Measurements from ENCODE around the gene FCHSD1.

The FCHSD1 gene

DNA sequence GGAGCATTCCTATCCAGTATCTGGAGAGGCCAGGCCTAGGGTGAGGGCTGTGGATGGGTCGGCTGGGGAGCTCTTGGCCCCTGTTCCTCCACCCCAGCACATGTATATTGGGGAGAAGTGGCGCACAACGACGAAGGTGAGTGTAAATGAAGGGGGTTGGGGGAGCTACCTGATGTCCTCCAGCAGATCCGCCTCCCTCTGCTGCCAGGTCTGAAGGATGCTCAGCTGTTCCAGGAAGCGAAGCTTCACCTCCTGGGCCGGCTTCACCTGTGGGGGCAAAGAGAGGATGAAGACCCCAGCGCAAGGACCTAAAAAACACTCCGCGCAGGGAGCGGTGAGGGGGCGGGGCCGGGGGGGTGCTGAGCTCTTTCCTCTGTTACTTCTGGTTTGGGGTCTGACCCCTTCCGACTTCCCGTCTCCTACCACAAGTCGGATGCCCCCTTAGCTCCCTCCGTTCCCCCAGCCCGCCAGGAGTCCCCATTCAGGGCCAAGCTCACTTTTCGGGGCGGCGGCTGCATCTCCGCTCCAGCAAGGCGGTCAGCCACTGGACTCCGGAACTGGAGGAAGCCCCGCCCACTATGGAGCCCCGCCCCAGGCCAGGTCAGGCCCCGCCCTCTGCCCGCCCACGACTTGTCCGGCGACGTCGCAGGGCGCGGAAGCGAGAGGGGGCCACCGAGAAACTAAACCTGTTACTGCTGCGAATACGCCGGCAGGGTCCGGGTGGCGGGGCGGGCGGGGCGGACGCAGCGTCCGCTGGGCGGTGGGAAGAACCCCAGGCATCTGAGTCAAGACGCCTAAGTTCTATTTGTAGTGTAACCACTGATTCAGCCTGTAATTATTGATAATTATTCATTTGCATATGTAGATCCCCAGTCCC is at the start of gene FCHSD1:
FCHSD1 (minus strand) TSS at position 568 of the 877 bp plus-strand sequence; CDS start at position 518, 50 bp downstream.
- peak; percentile 84 for DNase-seq

DNA sequence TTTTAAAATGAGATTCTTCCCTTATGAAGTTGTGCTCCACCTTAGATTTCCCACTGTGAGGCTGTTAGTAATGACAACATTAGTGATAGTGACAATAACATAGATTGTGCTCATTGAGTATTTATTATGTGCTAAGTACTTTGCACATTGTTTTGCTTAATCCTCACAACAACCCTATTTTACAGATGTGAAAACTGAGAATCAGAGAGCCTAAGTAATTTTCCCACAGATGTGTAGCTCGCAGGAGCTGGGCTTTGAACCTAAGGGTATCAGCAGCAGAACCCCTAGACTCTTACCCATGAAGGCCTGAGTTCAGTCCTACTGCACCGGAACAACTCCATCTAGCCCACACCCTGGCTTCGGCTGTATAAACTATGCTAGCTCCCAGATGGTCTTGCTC is 46.4 kb upstream of the FCHSD1 start:
- DNase-seq = no peak

DNA sequence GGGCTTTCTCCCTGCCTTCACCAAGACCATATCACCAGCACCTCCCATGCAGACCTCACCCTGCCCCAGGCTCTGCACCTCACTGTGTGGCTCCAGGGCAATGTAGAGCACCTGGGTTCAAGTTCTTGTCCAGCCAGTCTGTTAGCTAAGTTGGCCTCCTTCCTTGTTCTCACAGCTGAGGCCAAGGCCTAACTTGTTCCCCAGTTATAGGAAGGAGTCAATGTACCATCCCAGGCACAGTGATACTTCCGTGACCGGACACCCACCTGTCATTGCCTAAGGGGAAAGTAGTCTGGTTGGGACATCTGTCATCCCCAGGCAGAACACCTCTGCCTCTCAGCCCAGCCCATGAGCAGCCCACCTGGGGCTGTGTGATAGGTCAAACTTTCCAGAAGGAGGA is 45.2 kb upstream of the FCHSD1 start:
- no peak for DNase-seq

DNA sequence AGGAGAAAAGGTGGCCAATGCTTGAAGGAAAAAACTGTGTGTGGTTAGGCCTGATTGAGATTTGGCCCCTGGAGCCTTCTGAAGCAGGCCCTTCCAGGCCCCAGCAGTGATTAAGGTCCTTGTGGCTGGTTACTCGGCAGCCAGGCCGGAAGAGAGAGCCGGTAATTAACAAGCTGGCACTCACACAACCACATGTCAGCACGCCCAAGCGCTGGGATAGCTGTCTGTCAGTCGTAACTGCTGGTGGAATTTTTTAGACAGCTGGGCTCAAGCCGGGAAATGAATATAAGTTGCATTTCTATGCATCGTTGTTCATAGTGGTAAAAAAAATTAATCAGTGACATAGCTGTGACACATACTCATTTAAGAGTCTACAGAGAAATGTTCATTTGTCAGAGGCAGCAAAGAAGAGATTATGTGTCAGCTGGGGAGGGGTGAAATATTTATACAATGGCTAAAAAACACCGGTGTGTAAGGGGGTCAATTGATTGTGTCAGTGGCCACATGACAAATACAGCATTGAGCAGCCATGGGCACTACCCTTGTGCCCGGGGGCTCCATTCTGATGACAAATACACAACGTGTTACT is 44.5 kb upstream of the FCHSD1 start:
- DNase-seq = no peak

DNA sequence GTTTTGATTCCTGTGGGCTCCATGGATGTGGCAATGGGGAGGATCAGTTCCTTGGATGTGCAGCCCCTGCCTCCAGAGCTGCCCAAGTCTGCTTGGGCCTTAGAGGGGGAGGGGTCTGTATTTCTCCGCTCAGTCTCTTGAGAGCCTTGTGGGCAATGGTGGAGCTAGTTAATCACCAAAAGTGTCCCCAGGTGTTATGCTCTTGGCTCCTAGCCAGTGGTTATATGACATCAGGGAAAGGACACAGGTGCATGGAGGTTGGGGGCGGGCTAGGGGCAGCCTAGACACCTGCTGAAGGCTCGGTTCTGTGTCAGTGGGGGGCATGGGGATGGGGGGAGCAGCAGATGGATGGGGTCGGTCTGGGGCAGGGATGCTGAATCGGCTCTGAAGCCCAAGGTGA is 43.3 kb upstream of the FCHSD1 start:
- no peak for DNase-seq

DNA sequence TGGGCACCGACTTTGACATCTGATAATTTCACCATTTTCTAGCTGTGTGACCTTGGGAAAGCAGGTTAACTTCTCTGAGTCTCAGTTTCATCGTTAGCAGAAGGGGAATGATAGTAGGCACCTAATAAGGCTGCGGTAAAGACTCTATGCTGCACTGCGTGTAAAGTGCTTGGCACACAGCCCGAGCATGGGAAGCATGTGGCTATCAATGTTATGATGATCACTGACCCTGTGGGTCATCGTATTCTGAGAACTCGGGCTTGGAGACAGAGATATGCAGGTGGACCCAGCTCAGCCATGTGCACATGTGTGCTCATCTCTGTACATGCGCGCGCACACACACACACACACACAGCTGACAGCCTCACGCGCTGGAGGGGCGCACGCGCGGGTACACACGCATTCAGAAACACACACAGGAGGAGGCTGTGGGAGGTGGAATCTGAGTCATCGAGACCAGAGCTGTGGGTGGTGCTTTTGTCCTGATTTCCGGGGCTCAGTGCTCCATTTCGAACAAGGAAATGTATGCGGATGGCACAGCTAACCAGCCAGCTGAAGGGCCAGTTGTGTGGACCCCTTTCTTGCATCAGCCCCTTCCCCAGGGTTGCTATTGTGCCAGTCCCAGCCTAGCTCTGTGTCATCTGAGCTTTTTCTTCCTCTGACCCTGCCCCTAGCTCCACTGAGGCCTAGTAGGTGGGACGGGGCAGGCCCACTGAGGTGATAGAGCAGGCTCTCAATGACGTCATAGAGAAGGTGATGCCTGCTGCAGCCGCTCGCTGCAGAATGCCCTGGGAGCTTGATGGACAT is 41.9 kb upstream of the FCHSD1 start:
- peak; percentile 86 for DNase-seq

DNA sequence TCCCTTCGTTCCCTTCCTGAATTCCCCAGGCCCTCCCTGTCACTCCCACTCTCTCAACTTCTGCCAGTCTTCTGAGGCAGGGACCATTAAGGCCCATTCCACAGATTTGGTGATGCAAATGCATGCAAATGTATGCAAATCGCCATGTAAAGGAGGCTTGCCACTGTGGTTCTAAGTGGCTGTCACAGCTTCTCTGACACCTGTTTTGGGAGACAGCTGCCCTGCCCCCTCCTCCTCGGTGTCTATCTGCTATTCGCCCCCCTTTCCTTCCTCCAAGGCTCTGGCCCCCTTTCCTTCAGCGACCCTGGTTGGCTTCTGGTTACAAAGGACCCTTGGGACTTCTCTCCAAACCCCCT is 41.3 kb upstream of the FCHSD1 start:
- no peak for DNase-seq

DNA sequence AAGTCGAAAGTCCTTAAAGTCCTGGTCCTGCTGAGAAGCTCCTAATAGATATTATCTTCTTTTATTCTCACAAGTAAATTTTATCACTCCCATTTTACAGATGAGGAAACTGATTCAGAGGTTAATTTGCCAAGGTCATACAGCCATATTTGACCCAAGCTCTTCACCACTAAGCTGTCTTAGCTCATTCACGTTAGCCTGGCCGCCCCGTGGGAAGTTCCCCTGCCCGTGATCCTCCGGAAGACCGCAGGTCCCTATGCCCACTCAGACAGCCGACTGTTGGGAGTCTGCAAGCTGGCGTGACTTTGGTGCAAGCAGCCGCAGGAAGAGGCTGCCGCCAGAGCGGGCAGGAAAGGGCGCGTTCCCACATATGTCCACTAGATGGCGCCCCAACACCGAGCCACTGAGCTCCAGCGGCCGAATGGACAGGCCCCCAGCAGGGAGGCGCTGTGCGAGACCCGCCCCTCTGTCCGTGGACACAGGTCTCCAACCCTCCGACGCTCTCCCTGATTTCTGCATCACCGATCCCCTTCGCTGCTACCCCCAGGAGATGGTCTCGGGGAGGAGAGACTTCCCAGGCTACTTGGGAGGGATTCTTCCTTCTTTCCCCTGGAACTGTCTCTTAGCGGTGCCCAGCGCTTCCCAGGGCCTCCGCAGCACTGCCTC is 40.8 kb upstream of the FCHSD1 start:
- peak; percentile 90 for DNase-seq

DNA sequence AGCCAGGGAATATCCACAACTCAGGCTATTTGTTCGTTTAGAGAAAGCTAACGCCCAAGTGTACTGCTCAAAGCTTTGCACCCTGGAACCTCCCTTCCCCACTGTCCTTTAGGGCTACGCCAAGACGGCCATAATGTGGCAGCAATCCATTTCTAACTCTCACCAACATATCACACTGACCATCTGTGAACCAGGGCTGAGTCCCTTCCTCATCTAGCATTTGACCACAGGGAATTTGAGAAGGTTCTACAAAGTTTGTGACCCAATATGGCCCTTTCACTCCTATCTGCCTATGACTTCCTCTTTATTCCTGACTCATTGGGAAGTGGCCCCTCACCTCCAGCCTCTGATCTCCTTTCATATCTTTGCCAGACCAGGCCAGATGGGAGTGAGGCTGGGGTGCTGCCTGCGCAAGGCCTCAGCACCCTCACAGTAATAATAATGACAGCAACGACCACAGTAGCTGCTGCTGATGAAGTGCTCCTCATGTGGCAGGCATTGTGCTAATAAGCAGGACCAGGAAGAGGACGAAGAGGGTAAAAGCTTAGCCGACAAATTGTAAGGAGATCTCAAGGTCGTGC is 40.2 kb upstream of the FCHSD1 start:
- DNase-seq = no peak

DNA sequence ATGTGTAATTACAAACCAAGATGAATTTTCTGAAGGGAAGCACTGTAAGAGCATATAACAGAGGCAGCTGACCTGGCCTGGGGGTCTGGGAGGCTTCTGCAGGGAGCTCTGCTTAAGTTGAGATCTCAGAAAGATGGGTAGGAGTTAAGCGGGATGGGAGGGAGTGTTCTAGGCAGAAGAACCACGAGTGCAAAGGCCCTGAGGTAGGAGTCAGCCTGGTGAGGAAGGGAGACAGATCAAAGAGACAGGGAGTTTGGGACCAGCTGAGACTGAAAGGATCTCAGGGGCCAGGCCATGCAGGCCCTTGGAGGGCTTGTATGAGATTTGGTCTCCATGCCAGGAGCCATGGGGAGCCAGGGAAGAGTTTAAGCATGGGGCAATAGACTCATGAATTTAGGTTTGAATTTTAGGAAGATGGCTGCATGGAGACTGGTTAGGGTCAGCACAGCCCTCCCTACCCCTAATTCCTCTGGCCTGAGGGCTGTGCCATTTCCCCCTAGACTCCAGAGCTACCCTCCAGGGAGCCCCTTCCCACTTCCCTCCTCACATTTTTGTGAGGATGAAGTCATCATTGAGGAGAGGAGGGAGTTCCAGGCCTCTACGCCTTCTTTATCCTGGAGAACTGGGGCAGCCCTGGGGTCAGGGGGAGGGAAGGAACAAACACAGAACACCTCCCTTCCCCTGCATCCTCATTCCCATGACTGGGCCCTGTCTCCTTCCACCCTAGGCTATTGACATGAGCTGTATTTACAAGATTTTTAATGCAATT is 35.6 kb upstream of the FCHSD1 start:
- DNase-seq = no peak

DNA sequence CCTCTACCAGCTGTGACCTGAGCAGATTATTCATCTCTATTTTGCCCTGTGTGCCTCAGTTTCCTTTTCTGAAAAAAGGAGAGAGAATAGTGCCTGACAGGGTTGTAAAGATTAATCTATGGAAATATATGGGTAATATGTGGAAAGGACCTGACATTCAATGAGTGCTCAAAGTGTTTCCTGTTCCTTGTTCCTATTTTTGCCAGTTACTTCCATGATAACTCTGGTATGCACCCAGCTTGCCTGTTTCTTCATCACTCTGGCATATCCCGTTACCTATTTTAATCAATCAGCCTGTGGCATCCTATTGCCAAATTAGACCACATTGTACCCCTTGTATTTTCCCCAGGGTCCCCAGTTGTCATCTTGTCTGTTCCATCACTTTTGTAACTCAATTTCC is 34.4 kb upstream of the FCHSD1 start:
- no peak for DNase-seq

DNA sequence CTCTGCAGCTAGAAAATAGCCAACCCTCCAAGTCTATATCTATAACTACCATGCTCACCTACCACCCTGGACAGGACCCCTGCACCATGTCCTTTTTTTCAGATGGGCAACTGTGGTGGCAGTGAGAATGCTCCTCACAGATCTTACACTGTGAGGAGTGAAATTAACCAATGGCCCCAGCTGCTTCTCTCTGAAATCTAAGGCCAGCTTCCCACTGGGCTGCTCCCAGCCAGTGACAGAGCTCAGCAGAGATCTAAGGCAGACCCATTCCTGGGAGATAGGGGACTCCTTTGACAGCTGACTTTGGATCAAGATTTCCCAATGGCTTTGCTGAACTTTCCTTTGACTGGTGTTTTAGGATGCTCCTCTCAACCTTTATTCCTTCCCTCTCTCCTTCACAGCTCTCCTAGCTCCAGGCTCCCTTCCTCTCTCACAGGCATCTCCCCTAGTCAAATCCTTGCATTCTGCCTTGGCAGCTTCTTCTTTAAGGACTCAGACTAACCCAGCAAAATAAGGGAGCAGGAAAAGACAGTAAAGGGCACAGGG is 32.5 kb upstream of the FCHSD1 start:
- DNase-seq = no peak

DNA sequence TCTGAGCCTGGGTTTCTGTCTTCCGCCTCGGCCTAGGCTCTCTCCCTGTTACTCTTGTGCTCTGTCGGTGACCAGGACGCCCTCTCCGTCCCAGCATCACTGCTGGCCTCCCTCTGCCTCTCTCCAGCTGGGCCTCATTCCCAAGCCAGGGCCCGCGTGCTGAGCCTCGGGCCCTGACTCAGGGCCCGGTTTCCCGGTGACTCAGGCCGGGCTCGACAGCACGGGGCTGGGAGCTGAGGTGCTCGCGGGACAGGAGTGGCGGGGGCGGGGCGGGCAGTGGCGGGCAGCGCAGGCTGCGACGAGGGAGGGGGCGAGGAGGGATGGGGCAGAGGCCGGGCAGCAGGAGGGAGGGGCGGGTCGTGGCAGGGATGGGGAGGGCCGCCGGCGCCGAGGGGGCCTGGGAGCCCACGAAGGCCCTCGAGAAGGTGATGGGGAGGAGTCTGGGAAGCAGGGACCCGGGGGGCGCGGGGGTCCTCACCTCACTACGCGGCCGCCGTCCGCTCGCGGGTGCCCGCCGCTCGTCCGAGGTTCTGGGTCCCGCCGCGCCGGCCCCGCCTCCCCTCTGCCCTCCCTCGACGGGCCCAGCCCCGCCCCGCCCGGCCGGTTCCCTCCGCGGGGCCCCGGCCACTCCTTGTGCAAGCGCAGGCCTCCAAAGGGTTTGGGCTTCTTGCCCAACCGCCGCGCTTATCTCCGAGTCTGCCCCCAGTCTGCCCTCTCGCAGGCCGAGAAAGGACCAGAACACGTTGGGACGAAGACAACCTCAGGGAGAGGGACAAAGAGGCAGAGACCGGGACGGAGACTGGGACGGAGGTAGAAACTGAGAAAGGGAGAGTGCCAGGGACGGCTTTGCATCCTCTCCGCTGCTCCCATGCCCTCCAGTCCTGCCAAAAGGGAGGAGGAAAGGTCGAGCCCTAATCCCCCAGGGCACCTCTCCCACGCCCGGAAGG is 30.8 kb upstream of the FCHSD1 start, which contains the start of gene ARAP3:
ARAP3 (minus strand) TSS at position 536 of the 947 bp plus-strand sequence. CDS start 1,744 bp downstream, outside the sequence.
- DNase-seq = peak; percentile 69

DNA sequence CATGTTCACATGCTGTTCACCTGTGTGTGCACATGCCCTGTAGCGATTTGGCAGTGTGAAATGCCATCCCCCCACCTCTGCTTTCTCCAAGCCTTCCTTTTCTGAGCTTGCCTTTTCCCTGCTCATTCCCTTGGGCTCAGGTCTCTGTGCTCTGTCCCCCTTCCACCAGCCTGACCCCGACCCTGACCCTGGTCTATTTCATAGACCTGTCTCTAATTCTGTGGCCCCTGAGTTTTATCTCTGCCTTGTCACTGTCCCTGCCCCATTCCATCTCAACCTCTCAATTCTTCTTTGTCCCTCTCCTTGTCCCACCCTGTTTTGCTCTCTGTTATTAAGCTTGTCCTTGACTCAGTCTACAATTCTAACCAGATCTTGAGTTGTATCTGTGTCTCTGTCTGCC is 30.1 kb upstream of the FCHSD1 start:
- DNase-seq = no peak

DNA sequence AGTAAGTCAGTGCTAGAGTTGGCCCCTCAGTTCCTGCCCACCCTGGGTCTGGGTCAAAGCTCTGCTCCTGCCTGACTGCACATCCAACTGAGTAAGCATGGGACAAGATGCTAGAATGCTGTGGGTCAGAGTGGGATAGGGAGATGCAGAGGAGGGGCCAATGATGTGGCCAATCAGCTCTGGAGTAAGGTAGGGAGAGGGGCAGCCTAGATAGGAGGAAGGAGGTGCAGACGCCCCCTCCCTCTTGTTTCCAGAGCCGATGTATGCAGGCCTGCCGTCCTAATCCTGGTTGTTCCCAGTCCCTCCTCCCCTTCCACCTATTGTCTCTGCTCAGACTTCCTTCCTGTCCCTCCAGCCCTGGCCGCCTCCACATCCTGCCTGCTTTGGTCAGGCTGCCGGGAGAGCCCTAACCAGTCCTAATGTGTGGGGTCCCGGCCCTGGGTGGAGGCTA is 29.6 kb upstream of the FCHSD1 start:
- DNase-seq = no peak

DNA sequence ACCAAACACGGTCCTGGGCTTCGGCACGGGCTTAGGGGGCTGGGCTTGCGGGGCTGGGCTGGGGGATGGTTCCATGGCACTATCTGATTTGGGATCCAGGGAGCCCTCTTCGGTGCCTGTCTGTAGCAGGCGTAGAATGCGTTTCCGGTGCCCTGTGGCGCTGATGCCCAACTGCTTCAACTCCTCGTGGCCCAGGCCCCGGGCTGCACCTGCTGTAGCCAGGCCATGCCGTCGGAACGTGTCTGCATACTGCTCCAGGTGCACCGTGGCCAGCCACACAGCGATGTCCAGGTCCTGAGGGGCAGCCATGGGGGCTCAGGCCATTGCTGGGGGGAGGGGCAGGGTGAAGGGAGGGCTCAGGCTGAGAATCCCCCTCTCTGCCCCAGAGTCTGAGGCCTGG is 29.0 kb upstream of the FCHSD1 start:
- no peak for DNase-seq

DNA sequence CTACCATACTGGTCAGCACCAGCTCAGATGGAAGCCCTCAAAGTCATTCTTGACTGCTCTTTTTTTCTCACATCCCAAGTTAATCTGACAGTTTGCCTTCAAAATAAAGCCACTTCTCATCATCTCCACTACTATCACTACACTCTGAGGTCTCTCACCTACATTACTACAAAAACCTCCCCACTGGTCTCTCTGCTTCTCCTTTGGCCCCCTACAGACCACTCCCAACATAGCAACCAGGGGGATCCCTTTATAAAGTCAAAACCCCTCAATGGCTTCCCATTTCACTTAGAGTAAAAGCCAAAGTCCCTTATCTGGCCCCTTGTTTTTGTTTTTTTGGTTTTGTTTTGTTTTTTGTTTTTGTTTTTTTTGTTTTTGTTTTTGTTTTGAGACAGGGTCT is 26.2 kb upstream of the FCHSD1 start:
- DNase-seq = no peak

DNA sequence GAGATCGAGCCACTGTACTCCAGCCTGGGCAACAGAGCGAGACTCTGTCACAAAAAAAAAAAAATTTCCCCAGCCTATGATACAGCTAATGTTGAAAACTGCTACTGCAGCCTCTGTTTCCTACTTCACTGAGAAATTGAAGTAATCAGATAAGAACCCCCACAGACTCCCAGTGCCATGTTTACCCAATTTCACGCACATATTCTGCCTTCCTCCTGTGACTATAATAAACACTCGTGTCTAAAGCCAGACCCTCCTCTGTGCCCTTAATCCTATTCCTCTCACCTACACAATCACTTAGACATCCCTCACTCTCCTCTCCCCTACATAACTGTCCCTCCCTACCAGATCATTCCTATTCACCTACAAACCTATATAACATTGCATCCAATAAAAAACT is 24.5 kb upstream of the FCHSD1 start:
- DNase-seq = no peak

DNA sequence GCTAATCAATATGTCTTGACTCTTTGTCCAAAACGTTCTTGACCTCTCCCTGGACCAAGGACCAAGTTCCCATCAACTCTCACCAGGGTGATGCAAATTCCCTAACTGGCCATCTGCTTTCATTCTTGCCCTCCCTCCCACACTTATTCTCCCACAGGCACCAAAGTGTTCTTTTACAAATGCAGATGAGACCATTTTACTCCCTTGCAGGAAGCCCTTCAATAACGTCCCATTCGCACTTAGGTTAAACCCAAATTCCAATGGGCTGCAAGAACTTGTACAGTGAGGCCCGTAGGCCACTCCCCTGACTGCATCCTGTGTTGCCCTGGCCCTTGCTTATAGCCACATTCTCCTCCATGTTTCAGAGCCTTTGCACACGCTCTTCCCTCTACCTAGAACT is 23.5 kb upstream of the FCHSD1 start:
- DNase-seq = no peak

Data from CD4-positive, alpha-beta T cell treated with Interleukin-17A for 4 hours (primary cell).